WI38 (cell line): ENCODE results near the gene EPAS1.

Experiments used
- H3K4me3 ChIP-seq: 2 replicates; pipeline ENCODE4 v1.5.1; 2011; ENCODE audit warnings: low read depth, mild to moderate bottlenecking, control low read depth, low read length
- CTCF ChIP-seq: IDR thresholded peaks from 2 replicates; pipeline ENCODE4 v1.5.1; 2012; ENCODE audit warnings: low read depth, mild to moderate bottlenecking, control low read depth, low read length

Gene EPAS1

GRCh38 chr2:46318579-46319460, 21.6 kb downstream of the EPAS1 start:
- no peak for TF ChIP-seq CTCF
- H3K4me3 ChIP-seq, result no peak overlapping the region

DNA sequence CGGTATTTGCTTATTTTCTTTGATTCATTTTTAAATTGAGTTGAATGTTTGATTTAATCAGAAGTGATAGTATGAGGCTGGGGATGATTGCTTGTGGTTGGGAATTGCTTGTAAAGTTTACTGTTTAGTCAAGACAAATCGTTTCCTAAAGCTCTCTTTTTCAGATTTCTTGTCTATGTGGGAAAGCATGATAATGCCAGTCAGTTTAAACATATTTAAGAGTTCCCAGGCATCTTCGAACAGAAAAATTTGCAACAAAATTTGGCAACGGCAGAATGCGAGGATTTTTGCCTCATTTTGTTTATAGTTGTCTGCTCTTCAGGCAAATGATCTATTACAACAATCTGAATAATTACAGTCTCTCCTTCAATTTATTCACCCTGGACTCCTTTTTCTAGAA, 22.5 kb downstream of the EPAS1 start:
- no peak for TF ChIP-seq CTCF
- H3K4me3 ChIP-seq, result no peak overlapping the region

DNA sequence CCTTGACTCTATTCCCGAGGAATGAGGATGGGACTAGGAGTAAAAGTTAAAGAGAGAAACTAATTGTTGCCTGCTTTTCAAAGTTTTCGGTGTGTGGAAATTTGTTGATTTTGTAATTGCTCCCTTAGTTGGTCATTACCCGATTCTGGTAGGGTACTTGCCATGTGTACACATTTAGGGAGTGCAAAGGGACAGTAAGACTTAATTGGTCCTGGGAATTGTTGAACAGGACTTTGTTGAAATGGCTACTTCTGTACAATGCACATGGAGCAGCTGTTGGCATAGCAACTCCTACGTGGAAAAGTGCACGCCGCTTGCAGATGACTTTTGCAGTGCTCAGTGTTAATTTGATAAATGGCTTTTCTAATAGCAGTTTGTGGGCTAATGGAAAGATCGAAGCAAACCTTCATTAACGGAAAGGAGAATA, 22.9 kb downstream of the EPAS1 start:
- H3K4me3 ChIP-seq, result no peak overlapping the region
- no peak for TF ChIP-seq CTCF

- H3K4me3 ChIP-seq, result no peak overlapping the region
- TF ChIP-seq CTCF, result no peak
These were observed 26.5 kb downstream of the EPAS1 start for GRCh38 chr2:46323730-46324129.

GRCh38 chr2:46325182-46325928, 28.1 kb downstream of the EPAS1 start:
- H3K4me3 ChIP-seq, result no peak overlapping the region
- no peak for TF ChIP-seq CTCF

DNA sequence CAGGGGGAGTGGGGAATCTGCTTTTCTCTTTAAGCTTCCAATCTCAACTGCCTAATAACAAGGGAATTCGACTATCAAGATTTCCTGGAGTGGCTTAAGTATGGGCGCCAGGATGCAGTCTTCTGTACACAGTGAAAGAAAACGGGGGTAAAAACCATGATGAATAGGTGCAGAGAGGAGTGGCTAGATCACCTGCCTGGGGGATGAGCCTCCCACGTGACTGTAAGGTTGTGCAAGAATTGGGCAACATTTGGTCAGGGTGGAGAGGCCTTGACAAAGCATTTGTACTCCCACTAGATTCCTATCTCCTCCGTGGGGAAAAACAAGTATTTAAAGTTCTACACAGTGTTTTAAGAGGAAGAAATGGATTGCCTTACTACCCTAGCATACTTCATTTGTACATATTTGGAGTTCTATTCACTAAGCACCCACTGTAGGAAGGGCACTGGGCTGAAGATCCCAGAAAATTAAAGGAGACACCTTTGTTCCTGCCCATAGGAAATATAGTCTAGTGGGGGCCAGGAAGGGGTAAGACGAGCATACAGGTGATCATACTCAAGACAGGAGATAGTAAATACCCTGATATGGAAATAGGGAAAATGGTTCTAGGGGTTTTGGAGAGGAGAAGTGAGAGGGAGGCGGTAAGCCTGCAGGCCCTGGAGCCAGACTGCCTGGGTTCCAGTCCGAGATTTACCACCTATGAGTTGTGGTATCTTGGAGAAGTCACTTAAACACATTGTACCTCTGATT, 29.2 kb downstream of the EPAS1 start:
- no peak for TF ChIP-seq CTCF
- H3K4me3 ChIP-seq, result no peak overlapping the region

GRCh38 chr2:46327627-46328026, 30.4 kb downstream of the EPAS1 start:
- H3K4me3 ChIP-seq, result no peak overlapping the region
- TF ChIP-seq CTCF, result no peak
